IPS-18c (cell line): ENCODE data around the gene GGACT.
"Not testable (repeated sequence)": the region's sequence is repeated elsewhere in the genome, so short reads cannot be mapped to it uniquely, and the experiment has no call there.

Source experiments
- H3K4me3 ChIP-seq: 2 replicates; pipeline ENCODE4 v1.7.0; 2013; ENCODE audit warnings: low read depth, mild to moderate bottlenecking, low read length, moderate library complexity; ENCODE audit not compliant: insufficient read depth
- H3K9me3 ChIP-seq: one replicate; pipeline ENCODE4 v1.6.1; 2013; ENCODE audit warnings: mild to moderate bottlenecking, low read length, moderate library complexity; ENCODE audit not compliant: control insufficient read depth, insufficient read depth

GGACT gene

DNA sequence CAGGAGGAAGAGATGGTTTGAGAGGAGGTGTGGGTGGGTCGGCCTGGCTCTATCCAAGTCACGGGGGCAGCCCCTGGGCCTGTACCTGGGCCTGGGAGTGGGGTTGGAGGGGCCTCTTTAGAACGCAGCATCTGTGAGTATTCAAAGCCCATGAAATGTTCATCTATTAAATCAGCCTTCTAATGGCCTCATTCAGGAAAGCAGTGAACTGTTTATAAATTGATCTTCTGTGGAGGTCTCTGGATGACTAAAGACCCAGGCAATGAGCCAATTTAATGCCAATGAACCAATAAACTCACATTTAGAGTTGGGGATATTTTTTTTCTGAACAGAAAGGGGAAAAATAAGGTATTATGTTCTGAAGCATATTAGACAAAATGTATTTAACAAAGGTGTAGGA is 19.9 kb upstream of the GGACT start:
- Histone ChIP-seq H3K9me3 (no peaks in the 10 kb centered on the region), H3K4me3 (no peak overlapping the region)

DNA sequence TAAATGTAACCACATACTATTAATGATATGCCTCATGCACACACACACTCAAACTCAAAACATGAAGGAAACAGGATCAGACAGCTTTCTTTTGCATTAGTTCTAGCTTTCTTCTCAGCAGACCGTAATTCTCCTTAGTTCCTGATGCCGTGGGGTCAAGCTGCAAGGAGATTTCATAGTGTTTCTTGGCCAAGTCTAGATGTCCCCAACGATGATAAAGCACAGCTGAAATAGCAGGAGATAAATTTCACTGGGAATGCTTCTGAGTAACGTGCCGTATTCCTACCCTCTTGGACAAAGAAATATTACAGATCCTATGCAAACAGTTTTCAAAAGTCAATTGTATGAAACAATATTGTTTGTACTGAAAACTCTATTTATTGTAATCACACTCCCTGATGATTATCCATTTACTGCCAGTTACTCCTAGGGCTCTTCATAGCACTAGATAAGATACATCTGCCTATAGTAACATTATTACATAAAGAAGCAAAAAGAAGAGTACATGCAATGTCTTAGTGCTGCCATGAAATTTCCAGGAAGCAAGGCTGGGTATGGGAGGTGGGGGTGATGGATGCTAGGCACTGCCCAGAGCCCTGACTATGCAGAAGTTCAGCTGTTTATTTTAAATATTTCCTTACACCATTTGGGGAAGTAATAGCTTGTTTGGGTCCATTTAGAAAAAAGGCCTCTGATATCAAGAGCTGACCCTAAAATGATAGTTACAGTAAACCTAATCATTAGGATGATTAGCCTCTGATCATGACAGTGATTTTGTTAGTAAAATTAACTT is 16.5 kb upstream of the GGACT start:
- Histone ChIP-seq H3K9me3 (no peaks in the 10 kb centered on the region), H3K4me3 (no peak overlapping the region)

GRCh38 chr13:100602493-100603111 is 14.0 kb upstream of the GGACT start:
- Histone ChIP-seq H3K4me3 (no peak overlapping the region), H3K9me3 (no peaks in the 10 kb centered on the region)

DNA sequence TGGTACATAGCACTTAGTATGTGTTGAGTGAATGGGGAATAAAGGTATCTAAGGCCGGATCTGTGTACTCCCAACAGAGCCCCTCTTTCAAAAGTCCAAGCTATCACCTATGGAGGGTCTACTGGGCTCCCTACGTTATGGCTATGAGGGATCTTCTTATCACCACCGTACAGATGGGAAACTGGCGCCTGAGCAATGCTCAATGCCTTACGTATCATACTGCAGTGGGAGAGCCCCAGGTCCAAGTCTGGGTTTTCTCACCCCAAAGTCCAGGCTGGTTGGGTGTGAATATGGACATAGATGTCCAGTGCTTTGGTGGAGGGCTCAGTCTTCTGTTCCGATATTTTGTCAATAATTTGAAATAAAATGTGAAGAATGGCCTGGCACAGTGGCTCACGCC is 13.1 kb upstream of the GGACT start:
- Histone ChIP-seq H3K9me3 (no peaks in the 10 kb centered on the region), H3K4me3 (no peak overlapping the region)

GRCh38 chr13:100600915-100601314 is 12.3 kb upstream of the GGACT start:
- H3K9me3 ChIP-seq: no peaks in the 10 kb centered on the region
- no peak overlapping the region for H3K4me3 ChIP-seq

DNA sequence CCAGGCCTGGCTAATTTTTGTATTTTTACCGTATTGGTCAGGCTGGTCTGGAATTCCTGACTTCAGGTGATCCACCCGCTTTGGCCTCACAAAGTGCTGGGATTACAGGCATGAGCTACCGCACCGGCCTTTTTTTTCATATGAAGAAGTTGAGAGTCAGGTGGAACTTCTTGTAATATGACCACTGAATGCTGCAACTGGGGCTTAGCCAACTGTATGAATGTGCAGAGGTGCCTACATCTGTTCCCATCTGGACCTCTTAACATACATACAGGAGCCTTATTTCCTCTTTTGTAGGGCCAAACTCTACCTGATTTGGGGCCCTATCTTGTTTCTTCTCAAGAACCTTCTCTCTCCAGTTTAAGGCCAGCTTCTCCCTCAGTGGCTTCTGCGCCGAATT is 11.9 kb upstream of the GGACT start:
- Histone ChIP-seq H3K4me3 (no peak overlapping the region), H3K9me3 (no peaks in the 10 kb centered on the region)

- Histone ChIP-seq H3K9me3 (no peaks in the 10 kb centered on the region), H3K4me3 (no peak overlapping the region)
Measured at GRCh38 chr13:100597253-100597652, 8.7 kb upstream of the GGACT start.

DNA sequence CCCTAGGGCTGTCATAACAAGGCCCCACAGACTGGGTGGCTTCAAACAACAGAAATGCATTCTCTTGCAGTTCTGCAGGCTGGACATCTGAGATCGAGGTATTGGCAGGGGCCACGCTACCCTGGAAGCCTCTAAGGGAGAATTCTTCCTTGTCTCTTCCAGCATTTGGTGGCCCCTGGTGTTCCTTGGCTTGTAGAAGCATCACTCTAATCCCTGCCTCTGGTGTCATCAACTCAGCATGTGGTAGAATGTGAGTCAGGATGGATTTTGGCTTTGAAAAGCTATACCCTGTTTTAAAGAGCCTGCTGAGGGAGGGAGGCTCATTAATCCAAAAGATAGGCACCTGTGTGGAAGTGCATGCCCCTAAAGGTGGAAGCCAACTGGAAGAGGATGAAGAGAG is 7.9 kb upstream of the GGACT start:
- Histone ChIP-seq H3K4me3 (no peak overlapping the region), H3K9me3 (no peaks in the 10 kb centered on the region)

DNA sequence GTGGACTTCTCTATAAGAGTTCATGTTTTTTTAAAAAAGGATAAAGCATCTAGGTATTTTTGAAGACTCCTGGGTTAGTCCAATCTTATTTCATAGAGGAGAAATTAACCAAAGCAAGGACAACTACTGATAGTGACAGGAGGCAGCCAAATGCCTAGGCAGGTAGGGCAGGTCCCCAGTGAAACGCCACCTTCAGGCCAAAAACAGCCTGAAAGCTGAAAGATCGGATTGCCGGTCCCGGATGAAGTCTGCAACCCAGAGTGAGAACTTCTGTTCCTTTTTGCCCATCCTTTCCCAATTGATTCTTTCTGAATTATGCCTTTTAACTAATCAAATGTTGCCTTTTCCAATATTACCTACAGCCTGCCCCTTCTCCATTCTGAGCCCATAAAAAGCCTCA is 6.1 kb upstream of the GGACT start:
- no peaks in the 10 kb centered on the region for H3K9me3 ChIP-seq
- no peak overlapping the region for H3K4me3 ChIP-seq

DNA sequence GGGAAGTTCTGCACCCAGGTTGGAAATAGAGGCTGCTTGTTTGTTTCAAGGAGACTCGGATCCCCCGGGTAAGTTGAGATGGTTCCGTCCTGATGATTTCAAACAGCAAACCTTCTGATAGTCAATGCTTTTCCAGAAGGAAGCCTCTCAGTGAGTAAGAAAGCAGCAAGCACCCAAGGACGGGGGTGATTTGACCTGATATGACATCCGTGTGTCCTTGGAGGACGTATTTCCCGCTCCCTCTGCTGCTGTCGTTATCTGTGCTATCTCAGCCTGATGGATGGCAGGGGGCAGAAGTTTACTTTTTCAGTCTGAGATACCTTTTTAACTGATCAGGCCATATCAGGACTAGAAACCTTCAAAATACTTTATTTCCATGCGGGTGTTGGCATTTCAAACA is 5.7 kb upstream of the GGACT start:
- H3K9me3 ChIP-seq: no peaks in the 10 kb centered on the region
- no peak overlapping the region for H3K4me3 ChIP-seq

DNA sequence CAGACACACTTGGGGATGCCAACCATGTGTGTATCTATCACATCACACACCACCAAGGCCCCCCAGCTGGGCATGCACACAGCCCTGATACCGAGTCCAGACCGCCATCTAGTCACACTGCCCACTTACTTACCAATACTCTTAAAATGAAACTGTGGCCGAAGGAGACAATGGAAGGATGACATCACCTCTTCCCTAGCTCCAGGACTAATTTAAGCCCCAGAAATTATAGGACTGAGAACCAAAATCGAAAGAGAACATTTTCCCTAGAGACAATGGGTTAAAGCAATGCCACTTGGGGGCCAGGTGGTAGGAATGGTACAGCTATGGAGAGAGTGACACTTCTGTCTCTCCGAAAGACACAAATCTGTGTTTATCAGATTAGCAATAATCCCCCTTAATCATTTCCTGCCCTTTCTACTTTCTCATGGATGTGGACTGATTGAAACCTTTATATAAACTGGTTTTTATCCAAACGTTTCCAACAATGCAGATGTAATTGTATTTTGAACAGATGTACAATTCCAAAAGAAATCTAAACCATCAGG is 663 bp upstream of the GGACT start:
- no peak overlapping the region for H3K4me3 ChIP-seq
- no peaks in the 10 kb centered on the region for H3K9me3 ChIP-seq

- H3K4me3 ChIP-seq: no peak overlapping the region
Measured at GRCh38 chr13:100584896-100585295, 3.7 kb downstream of the GGACT start.

GRCh38 chr13:100581504-100581903 is 7.1 kb downstream of the GGACT start:
- H3K9me3 ChIP-seq: peaks cover 6% of the 10 kb centered on the region
- H3K4me3 ChIP-seq: no peak overlapping the region

More at GRCh38 chr13:100584896-100585295, 3.7 kb downstream of the GGACT start:
- H3K9me3 ChIP-seq: peaks cover 6% of the 10 kb centered on the region

DNA sequence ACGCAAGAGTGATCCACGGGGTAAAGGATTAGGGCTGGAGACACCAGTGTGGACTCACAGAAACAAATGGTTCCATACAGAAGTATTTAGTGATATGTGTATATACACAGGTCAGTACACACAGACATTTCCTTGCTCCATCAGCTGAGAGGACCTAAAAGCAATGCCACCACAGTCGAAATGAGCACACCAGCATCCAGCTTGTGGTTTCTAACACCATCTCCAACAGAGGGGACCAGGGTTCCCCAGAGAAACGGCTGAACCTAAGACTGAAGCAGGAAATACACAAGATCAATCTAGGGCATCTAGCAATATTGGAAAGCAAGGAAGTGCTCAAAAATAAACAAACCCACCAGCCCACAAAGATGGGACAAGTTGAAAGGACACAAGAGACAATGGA is 7.6 kb downstream of the GGACT start:
- H3K9me3 ChIP-seq: peaks cover 6% of the 10 kb centered on the region
- H3K4me3 ChIP-seq: no peak overlapping the region

GRCh38 chr13:100580045-100580444 is 8.5 kb downstream of the GGACT start:
- peaks cover 6% of the 10 kb centered on the region for H3K9me3 ChIP-seq
- no peak overlapping the region for H3K4me3 ChIP-seq

GRCh38 chr13:100577239-100577638 is 11.3 kb downstream of the GGACT start:
- not testable (repeated sequence) for H3K9me3 ChIP-seq, H3K4me3 ChIP-seq

GRCh38 chr13:100573121-100573520 is 15.5 kb downstream of the GGACT start:
- H3K4me3 ChIP-seq: no peak overlapping the region
- no peaks in the 10 kb centered on the region for H3K9me3 ChIP-seq

DNA sequence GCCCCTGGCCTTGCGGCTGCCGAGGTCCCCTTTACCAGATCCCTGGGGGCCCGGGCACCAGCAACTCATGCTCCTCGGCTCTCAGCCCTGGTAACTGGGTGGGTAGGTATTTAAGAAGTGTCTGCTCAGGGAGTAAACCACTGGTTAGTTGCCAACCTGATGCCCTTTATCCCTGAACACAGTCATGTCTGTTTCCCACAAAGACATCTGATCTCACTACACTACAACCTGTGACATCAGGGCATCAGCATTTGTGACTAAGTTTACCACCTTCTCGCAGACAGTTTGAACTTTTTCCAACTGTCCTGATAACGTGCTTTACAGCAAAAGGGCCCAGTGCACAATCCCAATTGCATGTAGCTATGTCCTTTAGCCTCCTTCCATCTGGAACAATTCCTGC is 22.0 kb downstream of the GGACT start:
- H3K4me3 ChIP-seq: no peak overlapping the region
- H3K9me3 ChIP-seq: no peaks in the 10 kb centered on the region
